ENCODE data around the gene NOS1. TPM values are rescaled to one million over a fixed set of nuclear protein-coding genes. Genes with fewer than 3 reads are reported as not detected.

NOS1 gene
- total RNA-seq, 1 experiment from 2014 or later = not detected

DNA sequence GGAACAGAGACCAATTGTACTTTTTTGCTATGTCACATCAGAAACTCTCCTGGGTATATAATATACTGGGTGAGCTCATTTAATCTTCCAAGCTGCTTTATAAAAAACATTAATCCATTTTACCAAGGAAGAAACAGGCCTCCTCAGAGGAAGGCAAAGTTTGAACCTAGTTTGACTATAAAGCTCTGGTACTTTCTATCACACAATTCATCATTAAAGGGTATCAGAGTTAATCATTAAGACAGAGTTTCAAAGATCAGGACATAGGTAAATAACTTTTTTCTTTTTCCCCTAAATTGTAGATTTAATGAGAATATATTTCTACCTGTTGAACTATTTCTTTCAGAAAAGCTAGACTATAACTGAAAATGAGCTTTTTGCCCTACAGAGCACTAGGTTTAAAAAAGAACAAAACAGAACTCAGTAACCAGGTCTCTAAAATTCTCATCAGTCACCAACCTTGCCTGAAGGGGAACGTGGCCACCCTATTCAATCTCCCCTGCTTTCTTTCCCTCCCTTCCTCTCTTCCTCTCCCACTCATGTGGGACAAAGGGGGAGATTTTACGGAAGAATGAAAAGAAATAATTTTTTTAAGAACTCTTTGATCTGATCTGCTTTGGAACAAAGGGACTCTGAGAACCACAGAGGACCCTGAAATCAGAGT, 189.8 kb downstream of the NOS1 start:
- no TSS peak for BruUV-seq (replicated peaks)
- no peak overlapping the region for H3K4me3 Mint-ChIP-seq (ENCODE audit: unreplicated experiment)
- no peaks in the 10 kb centered on the region for H3K27me3 ChIP-seq (replicated peaks; ENCODE audit: control insufficient read depth, insufficient read depth, low read length)
- POLR2A ChIA-PET = no interaction called here
- no peaks in the 10 kb centered on the region for H3K27me3 Mint-ChIP-seq (ENCODE audit: insufficient read depth, unreplicated experiment)
- intact Hi-C loops (cut with micrococcal nuclease; ENCODE audit: unreplicated experiment) = no loop called here
- H3K9me3 Mint-ChIP-seq (ENCODE audit: unreplicated experiment) = no peaks in the 10 kb centered on the region
- no peak overlapping the region for H3K27ac Mint-ChIP-seq (ENCODE audit: unreplicated experiment)
- H3K4me3 ChIP-seq (ENCODE audit: low read depth, low read length) = no peak overlapping the region
- CTCF ChIA-PET = no interaction called here
- H3K4me1 ChIP-seq = no peaks in the 10 kb centered on the region
- H3K4me1 Mint-ChIP-seq (ENCODE audit: low read depth, unreplicated experiment) = no peaks in the 10 kb centered on the region
- H3K36me3 ChIP-seq (ENCODE audit: control insufficient read depth, insufficient read depth, low read length) = peaks cover 1% of the 10 kb centered on the region; the same call in 1 of the 2 replicates
- H3K36me3 Mint-ChIP-seq (ENCODE audit: insufficient read depth, unreplicated experiment) = peaks cover 73% of the 10 kb centered on the region
- H3K9me3 ChIP-seq = no peaks in the 10 kb centered on the region
- TF ChIP-seq, protein P1, sequence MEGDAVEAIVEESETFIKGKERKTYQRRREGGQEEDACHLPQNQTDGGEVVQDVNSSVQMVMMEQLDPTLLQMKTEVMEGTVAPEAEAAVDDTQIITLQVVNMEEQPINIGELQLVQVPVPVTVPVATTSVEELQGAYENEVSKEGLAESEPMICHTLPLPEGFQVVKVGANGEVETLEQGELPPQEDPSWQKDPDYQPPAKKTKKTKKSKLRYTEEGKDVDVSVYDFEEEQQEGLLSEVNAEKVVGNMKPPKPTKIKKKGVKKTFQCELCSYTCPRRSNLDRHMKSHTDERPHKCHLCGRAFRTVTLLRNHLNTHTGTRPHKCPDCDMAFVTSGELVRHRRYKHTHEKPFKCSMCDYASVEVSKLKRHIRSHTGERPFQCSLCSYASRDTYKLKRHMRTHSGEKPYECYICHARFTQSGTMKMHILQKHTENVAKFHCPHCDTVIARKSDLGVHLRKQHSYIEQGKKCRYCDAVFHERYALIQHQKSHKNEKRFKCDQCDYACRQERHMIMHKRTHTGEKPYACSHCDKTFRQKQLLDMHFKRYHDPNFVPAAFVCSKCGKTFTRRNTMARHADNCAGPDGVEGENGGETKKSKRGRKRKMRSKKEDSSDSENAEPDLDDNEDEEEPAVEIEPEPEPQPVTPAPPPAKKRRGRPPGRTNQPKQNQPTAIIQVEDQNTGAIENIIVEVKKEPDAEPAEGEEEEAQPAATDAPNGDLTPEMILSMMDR (IDR thresholded peaks at IDR 0.05; ENCODE audit: insufficient read depth in 1 of 2, low read depth in 1 of 2, low read length in 1 of 2, severe bottlenecking in 1 of 2, unreplicated experiment in 1 of 2) = no peak
- DNase-seq = no peak

DNA sequence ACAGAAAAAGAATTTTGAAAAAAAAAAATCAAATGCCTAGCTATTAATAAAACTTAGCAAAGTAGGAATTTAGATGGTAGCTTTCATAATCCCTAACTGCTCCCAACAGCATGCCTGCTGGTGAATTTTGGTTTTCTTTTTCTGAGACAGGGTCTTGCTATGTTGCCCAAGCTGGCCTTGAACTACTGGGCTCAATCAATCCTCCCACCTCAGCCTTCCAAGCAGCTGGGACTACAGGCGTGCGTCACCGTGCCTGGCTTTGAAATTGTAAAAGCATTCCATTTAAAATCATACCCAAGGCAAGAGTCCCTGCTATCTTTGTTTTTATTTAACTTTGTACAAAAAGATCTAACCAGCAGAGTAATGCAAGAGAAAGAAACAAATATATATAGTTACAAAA, 191.9 kb downstream of the NOS1 start:
- intact Hi-C loops (cut with micrococcal nuclease; ENCODE audit: unreplicated experiment) = no loop called here

DNA sequence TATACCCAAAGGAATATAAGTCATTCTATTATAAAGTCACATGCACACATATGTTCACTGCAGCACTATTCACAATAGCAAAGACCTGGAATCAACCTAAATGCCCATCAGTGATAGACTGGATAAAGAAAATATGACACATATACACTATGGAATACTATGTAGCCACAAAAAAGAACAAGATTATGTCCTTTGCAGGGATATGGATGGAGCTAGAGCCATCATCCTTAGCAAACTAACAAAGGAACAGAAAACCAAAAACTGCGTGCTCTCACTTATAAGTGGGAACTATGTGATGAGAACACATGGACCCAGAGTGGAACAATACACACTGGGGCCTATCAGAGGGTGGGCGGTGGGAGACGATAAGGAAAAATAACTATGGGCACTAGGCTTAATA, 192.4 kb downstream of the NOS1 start:
- ChIA-PET CTCF (no interaction called here), POLR2A (no interaction called here)
- intact Hi-C loops (cut with micrococcal nuclease; ENCODE audit: unreplicated experiment) = no loop called here
- Histone ChIP-seq H3K4me3 (ENCODE audit: low read depth, low read length) (no peak overlapping the region), H3K36me3 (ENCODE audit: control insufficient read depth, insufficient read depth, low read length) (peaks cover 1% of the 10 kb centered on the region; the same call in 1 of the 2 replicates), H3K27me3 (replicated peaks; ENCODE audit: control insufficient read depth, insufficient read depth, low read length) (no peaks in the 10 kb centered on the region), H3K4me1 (no peaks in the 10 kb centered on the region), H3K9me3 (no peaks in the 10 kb centered on the region)
- Mint-ChIP-seq H3K9me3 (ENCODE audit: unreplicated experiment) (no peaks in the 10 kb centered on the region), H3K4me1 (ENCODE audit: low read depth, unreplicated experiment) (no peaks in the 10 kb centered on the region), H3K36me3 (ENCODE audit: insufficient read depth, unreplicated experiment) (peaks cover 77% of the 10 kb centered on the region), H3K27me3 (ENCODE audit: insufficient read depth, unreplicated experiment) (no peaks in the 10 kb centered on the region), H3K27ac (ENCODE audit: unreplicated experiment) (no peak overlapping the region), H3K4me3 (ENCODE audit: unreplicated experiment) (no peak overlapping the region)
- BruUV-seq (replicated peaks) = no TSS peak
- DNase-seq = no peak
- TF ChIP-seq, protein P1 (IDR thresholded peaks at IDR 0.05; ENCODE audit: insufficient read depth in 1 of 2, low read depth in 1 of 2, low read length in 1 of 2, severe bottlenecking in 1 of 2, unreplicated experiment in 1 of 2) = no peak

More for the DNA sequence above, 191.9 kb downstream of the NOS1 start:
- H3K36me3 ChIP-seq (ENCODE audit: control insufficient read depth, insufficient read depth, low read length) = peaks cover 1% of the 10 kb centered on the region; the same call in 1 of the 2 replicates
- H3K4me1 Mint-ChIP-seq (ENCODE audit: low read depth, unreplicated experiment) = no peaks in the 10 kb centered on the region
- H3K4me3 ChIP-seq (ENCODE audit: low read depth, low read length) = no peak overlapping the region
- no peaks in the 10 kb centered on the region for H3K27me3 Mint-ChIP-seq (ENCODE audit: insufficient read depth, unreplicated experiment)
- BruUV-seq (replicated peaks) = no TSS peak
- POLR2A ChIA-PET = no interaction called here
- H3K4me1 ChIP-seq = no peaks in the 10 kb centered on the region
- no peaks in the 10 kb centered on the region for H3K9me3 ChIP-seq
- CTCF ChIA-PET = no interaction called here
- DNase-seq = no peak
- H3K27me3 ChIP-seq (replicated peaks; ENCODE audit: control insufficient read depth, insufficient read depth, low read length) = no peaks in the 10 kb centered on the region
- H3K4me3 Mint-ChIP-seq (ENCODE audit: unreplicated experiment) = no peak overlapping the region
- no peak overlapping the region for H3K27ac Mint-ChIP-seq (ENCODE audit: unreplicated experiment)
- H3K36me3 Mint-ChIP-seq (ENCODE audit: insufficient read depth, unreplicated experiment) = peaks cover 77% of the 10 kb centered on the region
- no peaks in the 10 kb centered on the region for H3K9me3 Mint-ChIP-seq (ENCODE audit: unreplicated experiment)
- TF ChIP-seq, protein P1 (IDR thresholded peaks at IDR 0.05; ENCODE audit: insufficient read depth in 1 of 2, low read depth in 1 of 2, low read length in 1 of 2, severe bottlenecking in 1 of 2, unreplicated experiment in 1 of 2) = no peak
